ENCODE data around the gene ZFAND3. TPM values are rescaled to one million over a fixed set of nuclear protein-coding genes. Genes with fewer than 3 reads are reported as not detected.

ZFAND3 gene
- polyA plus RNA-seq, 3 donors = 11.5 to 21.1 (median 11.7) TPM

DNA sequence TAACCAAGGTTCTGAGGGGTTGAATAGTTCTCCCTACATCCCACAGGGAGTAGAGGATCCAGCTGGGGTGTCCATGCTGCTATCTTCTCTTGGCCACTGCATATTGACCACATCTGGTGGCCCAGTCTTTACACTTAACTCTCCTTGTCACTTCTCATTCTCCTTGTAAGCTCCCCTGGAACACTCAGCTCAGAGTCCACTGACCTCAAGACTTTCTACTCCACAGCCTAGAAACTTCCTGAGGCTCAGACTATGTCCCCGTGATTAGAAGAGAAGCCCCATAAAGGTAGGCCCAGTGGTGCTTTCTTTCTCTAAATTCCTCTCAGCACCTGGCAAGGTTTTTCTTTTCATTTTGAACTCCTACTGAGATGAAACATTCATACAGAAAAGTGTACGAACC lies 13.3 kb upstream of the ZFAND3 start:
- Histone ChIP-seq H3K36me3 (replicated peaks in 1 of 2; ENCODE audit: control insufficient read depth in 1 of 2, insufficient read depth in 2 of 2, low read length in 2 of 2) (no peaks in the 10 kb centered on the region), H3K9ac (ENCODE audit: insufficient read depth, low read length, poor library complexity, severe bottlenecking) (no peak overlapping the region), H2AFZ (ENCODE audit: insufficient read depth, low read depth, low read length, poor library complexity, severe bottlenecking) (no peak overlapping the region), H3K27ac (ENCODE audit: low read depth in 1 of 2, low read length in 2 of 2) (no peak overlapping the region), H3K79me2 (ENCODE audit: insufficient read depth, low read length) (no peaks in the 10 kb centered on the region), H3K27me3 (ENCODE audit: control insufficient read depth in 2 of 2, insufficient read depth in 2 of 2, low read length in 2 of 2) (no peaks in the 10 kb centered on the region), H3K4me3 (replicated peaks in 1 of 3; ENCODE audit: low read depth in 2 of 3, low read length in 3 of 3) (no peak overlapping the region), H3K9me3 (replicated peaks in 1 of 2; ENCODE audit: control insufficient read depth in 1 of 2, insufficient read depth in 1 of 2, low read length in 2 of 2) (no peaks in the 10 kb centered on the region), H3K4me1 (ENCODE audit: control insufficient read depth in 1 of 2, insufficient read depth in 2 of 2, low read length in 2 of 2) (peaks cover 27 to 37% of the 10 kb centered on the region in 2 donors), H4K20me1 (ENCODE audit: insufficient read depth, low read length) (no peaks in the 10 kb centered on the region), H3K4me2 (replicated peaks; ENCODE audit: extremely low read depth, low read length, poor library complexity, severe bottlenecking) (no peak overlapping the region)
- Mint-ChIP-seq H3K4me3 (no peak overlapping the region), H3K9me3 (no peaks in the 10 kb centered on the region), H3K36me3 (no peaks in the 10 kb centered on the region), H3K27ac (no peak overlapping the region), H3K27me3 (ENCODE audit: low read depth in 3 of 3) (peaks cover 6 to 12% (median 10%) of the 10 kb centered on the region in 3 donors), H3K4me1 (peaks cover 34% of the 10 kb centered on the region)
- TF ChIP-seq, protein P1, sequence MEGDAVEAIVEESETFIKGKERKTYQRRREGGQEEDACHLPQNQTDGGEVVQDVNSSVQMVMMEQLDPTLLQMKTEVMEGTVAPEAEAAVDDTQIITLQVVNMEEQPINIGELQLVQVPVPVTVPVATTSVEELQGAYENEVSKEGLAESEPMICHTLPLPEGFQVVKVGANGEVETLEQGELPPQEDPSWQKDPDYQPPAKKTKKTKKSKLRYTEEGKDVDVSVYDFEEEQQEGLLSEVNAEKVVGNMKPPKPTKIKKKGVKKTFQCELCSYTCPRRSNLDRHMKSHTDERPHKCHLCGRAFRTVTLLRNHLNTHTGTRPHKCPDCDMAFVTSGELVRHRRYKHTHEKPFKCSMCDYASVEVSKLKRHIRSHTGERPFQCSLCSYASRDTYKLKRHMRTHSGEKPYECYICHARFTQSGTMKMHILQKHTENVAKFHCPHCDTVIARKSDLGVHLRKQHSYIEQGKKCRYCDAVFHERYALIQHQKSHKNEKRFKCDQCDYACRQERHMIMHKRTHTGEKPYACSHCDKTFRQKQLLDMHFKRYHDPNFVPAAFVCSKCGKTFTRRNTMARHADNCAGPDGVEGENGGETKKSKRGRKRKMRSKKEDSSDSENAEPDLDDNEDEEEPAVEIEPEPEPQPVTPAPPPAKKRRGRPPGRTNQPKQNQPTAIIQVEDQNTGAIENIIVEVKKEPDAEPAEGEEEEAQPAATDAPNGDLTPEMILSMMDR (IDR thresholded peaks at IDR 0.05) = no peak
- WGBS (ENCODE audit: insufficient coverage) = 100% methylated on average over 1 of the region's 2 CpGs
- DNase-seq = no peak
- intact Hi-C loops (cut with micrococcal nuclease) = no loop called here

GRCh38 chr6:37807656-37808055 lies 11.9 kb upstream of the ZFAND3 start:
- Mint-ChIP-seq H3K27me3 (ENCODE audit: low read depth in 3 of 3) (peaks cover 6 to 10% (median 10%) of the 10 kb centered on the region in 3 donors), H3K4me3 (no peak overlapping the region), H3K36me3 (no peaks in the 10 kb centered on the region), H3K4me1 (peaks cover 26% of the 10 kb centered on the region), H3K27ac (no peak overlapping the region), H3K9me3 (no peaks in the 10 kb centered on the region)
- Histone ChIP-seq H3K79me2 (ENCODE audit: insufficient read depth, low read length) (no peaks in the 10 kb centered on the region), H3K9ac (ENCODE audit: insufficient read depth, low read length, poor library complexity, severe bottlenecking) (no peak overlapping the region), H3K36me3 (replicated peaks in 1 of 2; ENCODE audit: control insufficient read depth in 1 of 2, insufficient read depth in 2 of 2, low read length in 2 of 2) (no peaks in the 10 kb centered on the region), H3K4me1 (ENCODE audit: control insufficient read depth in 1 of 2, insufficient read depth in 2 of 2, low read length in 2 of 2) (peaks cover 14 to 25% of the 10 kb centered on the region in 2 donors), H3K4me3 (replicated peaks in 1 of 3; ENCODE audit: low read depth in 2 of 3, low read length in 3 of 3) (no peak overlapping the region), H4K20me1 (ENCODE audit: insufficient read depth, low read length) (no peaks in the 10 kb centered on the region), H3K9me3 (replicated peaks in 1 of 2; ENCODE audit: control insufficient read depth in 1 of 2, insufficient read depth in 1 of 2, low read length in 2 of 2) (no peaks in the 10 kb centered on the region), H3K27ac (ENCODE audit: low read depth in 1 of 2, low read length in 2 of 2) (no peak overlapping the region), H3K4me2 (replicated peaks; ENCODE audit: extremely low read depth, low read length, poor library complexity, severe bottlenecking) (no peak overlapping the region), H2AFZ (ENCODE audit: insufficient read depth, low read depth, low read length, poor library complexity, severe bottlenecking) (no peak overlapping the region), H3K27me3 (ENCODE audit: control insufficient read depth in 2 of 2, insufficient read depth in 2 of 2, low read length in 2 of 2) (no peaks in the 10 kb centered on the region)
- WGBS (ENCODE audit: insufficient coverage) = no CpG with 5 or more reads among the region's 6 CpGs
- intact Hi-C loops (cut with micrococcal nuclease) = no loop called here
- no peak for DNase-seq
- TF ChIP-seq, protein P1 (IDR thresholded peaks at IDR 0.05) = no peak

Data from CD14-positive monocyte (primary cell).